ENCODE data around the gene DYDC1. TPM values are rescaled to one million over a fixed set of nuclear protein-coding genes. Genes with fewer than 3 reads are reported as not detected.

Gene DYDC1
- polyA plus RNA-seq, 1 of the 3 experiments (the other 2 are of a cell fraction) = not detected

GRCh38 chr10:80379701-80380100 lies 23.1 kb upstream of the DYDC1 start (continued):
- TF ChIP-seq FOSL2 (IDR thresholded peaks at IDR 0.05; ENCODE audit: borderline replicate concordance, low read depth) = no peak

GRCh38 chr10:80373502-80373901 lies 16.9 kb upstream of the DYDC1 start:
- no peaks in the 10 kb centered on the region; the same call in 1 of the 2 replicates for H3K27me3 ChIP-seq (ENCODE audit: insufficient read depth)
- no peak for DNase-seq
- ChIA-PET POLR2A (no interaction called here), CTCF (interaction anchor here (1.0 to 2.7 kb wide), 5 partner anchors 9 to 132 kb away, joined by 3 to 10 read pairs (median 5); no protein-coding TSS in a partner anchor)
- H3F3A ChIP-seq (replicated peaks; ENCODE audit: insufficient read depth) = no peaks in the 10 kb centered on the region
- H2AFZ ChIP-seq (ENCODE audit: low read depth) = no peak overlapping the region
- H4K20me1 ChIP-seq (ENCODE audit: insufficient read depth) = no peaks in the 10 kb centered on the region
- no peak overlapping the region for H3K4me3 ChIP-seq (ENCODE audit: low read depth in 2 of 2, low read length in 1 of 2)
- TF ChIP-seq ELF1 (IDR thresholded peaks at IDR 0.05) (no peak), EP300 (IDR thresholded peaks at IDR 0.05; ENCODE audit: borderline replicate concordance in 1 of 2, low read depth in 1 of 2, low read length in 1 of 2) (no peak), GATA2 (CRISPR knock-in tag; IDR thresholded peaks at IDR 0.05) (no peak), REST (IDR thresholded peaks at IDR 0.05; ENCODE audit: low read depth, low read length) (no peak), RAD21 (IDR thresholded peaks at IDR 0.05; ENCODE audit: low read length) (no peak), USF2 (IDR thresholded peaks at IDR 0.05; ENCODE audit: borderline replicate concordance, low read depth, low read length) (no peak), JUND (IDR thresholded peaks at IDR 0.05) (no peak), CHD2 (IDR thresholded peaks at IDR 0.05; ENCODE audit: low read length, partially characterized antibody) (no peak), TEAD4 (IDR thresholded peaks at IDR 0.05; ENCODE audit: borderline replicate concordance, insufficient read depth) (no peak), MXI1 (IDR thresholded peaks at IDR 0.05; ENCODE audit: low read depth, low read length) (no peak), ZBTB33 (IDR thresholded peaks at IDR 0.05; ENCODE audit: borderline replicate concordance, low read depth) (no peak), TAF1 (IDR thresholded peaks at IDR 0.05; ENCODE audit: borderline replicate concordance, low read depth, low read length) (no peak), RCOR1 (IDR thresholded peaks at IDR 0.05; ENCODE audit: low read length) (no peak), PBX3 (IDR thresholded peaks at IDR 0.05) (no peak), GABPA (IDR thresholded peaks at IDR 0.05; ENCODE audit: low read depth) (no peak), CTCF (IDR thresholded peaks at IDR 0.05) (no peak), MAX (IDR thresholded peaks at IDR 0.05; ENCODE audit: low read depth) (no peak), FOSL2 (IDR thresholded peaks at IDR 0.05; ENCODE audit: borderline replicate concordance, low read depth) (no peak), NFIC (IDR thresholded peaks at IDR 0.05; ENCODE audit: borderline replicate concordance) (no peak), SMC3 (IDR thresholded peaks at IDR 0.05; ENCODE audit: low read depth, low read length) (no peak)
- H3K9me2 ChIP-seq = no peaks in the 10 kb centered on the region
- 19% methylated on average over 2 of the region's 2 CpGs for WGBS (ENCODE audit: low lambda C conversion rate)
- H3K79me2 ChIP-seq (ENCODE audit: insufficient read depth) = no peaks in the 10 kb centered on the region
- H3K27ac ChIP-seq (ENCODE audit: low read depth in 2 of 2, low read length in 1 of 2) = no peak overlapping the region
- no peaks in the 10 kb centered on the region for H3K9me3 ChIP-seq
- no peak overlapping the region for H3K4me2 ChIP-seq
- H3K36me3 ChIP-seq (replicated peaks in 1 of 2; ENCODE audit: control insufficient read depth in 1 of 2, insufficient read depth in 2 of 2, low read length in 1 of 2) = no peaks in the 10 kb centered on the region
- no peak overlapping the region for H3K9ac ChIP-seq
- H3K4me1 ChIP-seq (ENCODE audit: control insufficient read depth in 1 of 2, insufficient read depth in 2 of 2, low read depth in 1 of 2, low read length in 1 of 2) = no peaks in the 10 kb centered on the region
